ENCODE measurements around the gene TRRAP. TPM values are rescaled to one million over a fixed set of nuclear protein-coding genes. Genes with fewer than 3 reads are reported as not detected.
A peak's percentile ranks its signal among the peaks of the same experiment; 100 is the strongest.

TRRAP gene
- total and polyA plus RNA-seq, 2 of the 8 experiments (the other 6 are each of a cell fraction or from before 2014, with no cell fraction given) = 21.7 to 48.6 TPM

- H2BK120ac ChIP-seq (replicated peaks; ENCODE audit: low read depth, low read length) = no peak overlapping the region
- CTCF ChIA-PET (ENCODE audit: partially characterized antibody) = interaction anchor here (0.5 to 1.9 kb wide), 9 partner anchors 9 to 372 kb away, joined by 3 to 6 read pairs (median 3); no protein-coding TSS in a partner anchor
- H2BK12ac ChIP-seq (ENCODE audit: low read depth, low read length) = no peak overlapping the region
- no peak overlapping the region for H3K18ac ChIP-seq (ENCODE audit: extremely low read depth, low read length)
- no peaks in the 10 kb centered on the region for H3K79me2 ChIP-seq (ENCODE audit: control insufficient read depth in 1 of 2, insufficient read depth in 2 of 2, low read length in 2 of 2)
- H2BK15ac ChIP-seq (ENCODE audit: low read length) = no peak overlapping the region
- no peak overlapping the region for H3K56ac ChIP-seq (replicated peaks; ENCODE audit: insufficient read length, low read depth, low read length)
- no peak overlapping the region for H2BK5ac ChIP-seq (ENCODE audit: low read depth, low read length)
- H3K4me2 ChIP-seq (ENCODE audit: insufficient read depth in 1 of 2, low read depth in 2 of 2, low read length in 2 of 2) = no peak overlapping the region
- H3K4me1 ChIP-seq (replicated peaks in 1 of 4; ENCODE audit: control insufficient read depth in 3 of 4, insufficient read depth in 4 of 4, low read length in 3 of 4) = no peaks in the 10 kb centered on the region
- H3K27me3 ChIP-seq (replicated peaks in 1 of 4; ENCODE audit: control insufficient read depth in 3 of 4, extremely low read depth in 1 of 4, insufficient read depth in 3 of 4, low read length in 3 of 4) = no peaks in the 10 kb centered on the region
- H4K91ac ChIP-seq (replicated peaks; ENCODE audit: insufficient read length, low read length) = no peak overlapping the region
- no peak overlapping the region for H2BK20ac ChIP-seq (ENCODE audit: low read length)
- H3K23me2 ChIP-seq (ENCODE audit: low read depth, low read length) = no peaks in the 10 kb centered on the region; the same call in 1 of the 2 replicates
- no peak for FAIRE-seq
- H4K8ac ChIP-seq (ENCODE audit: extremely low read depth, insufficient read depth, low read length) = no peak overlapping the region
- H3K14ac ChIP-seq (ENCODE audit: insufficient read length) = no peak overlapping the region
- WGBS, 2 experiments (ENCODE audit: extremely low coverage in 1 of 2, insufficient coverage in 1 of 2, insufficient read length in 1 of 2, insufficient replicate concordance in 2 of 2, low coverage in 1 of 2, low lambda C conversion rate in 2 of 2, missing lambda C conversion rate in 1 of 2) = 93% methylated on average over 32 of the region's 32 CpGs; no CpG with 5 or more reads in 1 of the 2 experiments
- no peak overlapping the region for H2AK5ac ChIP-seq (ENCODE audit: low read depth, low read length)
- H3K79me1 ChIP-seq (ENCODE audit: low read depth, low read length) = no peaks in the 10 kb centered on the region
- no peak overlapping the region for H4K5ac ChIP-seq (ENCODE audit: insufficient read length, low read depth, low read length)
- no peak overlapping the region for H2AFZ ChIP-seq (ENCODE audit: low read length)
- H3K4me3 ChIP-seq (ENCODE audit: extremely low read depth in 1 of 4, insufficient read depth in 2 of 4, low read depth in 3 of 4, low read length in 4 of 4) = no peak overlapping the region
- peaks cover 27 to 73% (median 52%) of the 10 kb centered on the region in 4 experiments for H3K36me3 ChIP-seq (ENCODE audit: control insufficient read depth in 2 of 4, insufficient read depth in 4 of 4, low read length in 3 of 4)
- peaks cover 5 to 9% of the 10 kb centered on the region in 2 experiments for H4K20me1 ChIP-seq (replicated peaks in 1 of 2; ENCODE audit: control insufficient read depth in 1 of 2, insufficient read depth in 2 of 2, low read length in 2 of 2)
- H3K23ac ChIP-seq (ENCODE audit: insufficient read length) = no peak overlapping the region
- POLR2A ChIA-PET (ENCODE audit: partially characterized antibody) = interaction anchor here (0.9 kb wide), 1 partner anchor 428 kb away, joined by 3 read pairs; no protein-coding TSS in a partner anchor
- no peak for DNase-seq (ENCODE audit: low read depth in 1 of 2, low spot score in 2 of 2)
- no peak overlapping the region for H3K4ac ChIP-seq (replicated peaks; ENCODE audit: insufficient read length, low read depth, low read length)
- no peak overlapping the region for H3K9ac ChIP-seq (replicated peaks in 1 of 4; ENCODE audit: extremely low read depth in 1 of 4, low read depth in 3 of 4, low read length in 3 of 4)
- H3K27ac ChIP-seq (ENCODE audit: low read depth, low read length) = no peak overlapping the region
- H3K9me3 ChIP-seq (ENCODE audit: insufficient read depth in 2 of 2, low read depth in 1 of 2, low read length in 1 of 2) = no peaks in the 10 kb centered on the region
- TF ChIP-seq RAD21 (IDR thresholded peaks at IDR 0.05 in 1 of 2, conservative IDR thresholded peaks at IDR 0.05 in 1 of 2; ENCODE audit: low read depth in 2 of 2, low read length in 2 of 2) (0 out of 4 replicates have a peak, but pooled peaks of 1 of the 2 experiments have one; percentile 15), RXRA (IDR thresholded peaks at IDR 0.05; ENCODE audit: insufficient read depth, low read depth, low read length) (no peak), SRF (IDR thresholded peaks at IDR 0.05; ENCODE audit: low read depth, low read length) (no peak), CTCF (IDR thresholded peaks at IDR 0.05; ENCODE audit: control extremely low read depth in 1 of 3, insufficient read depth in 1 of 3, low read depth in 1 of 3, low read length in 3 of 3) (peak in 2 of 3 experiments; percentile 45; a peak in 3 of 4 replicates), TAF1 (IDR thresholded peaks at IDR 0.05; ENCODE audit: low read depth, low read length) (no peak), KDM4A (IDR thresholded peaks at IDR 0.05; ENCODE audit: low read depth, low read length, severe bottlenecking) (no peak)
These were observed 114.9 kb downstream of the TRRAP start for GRCh38 chr7:98993024-98993897.

All from H1 (cell line).